Endothelial cell of umbilical vein (primary cell): ENCODE data around the gene LEP. TPM values are rescaled to one million over a fixed set of nuclear protein-coding genes. Genes with fewer than 3 reads are reported as not detected.

ENCODE experiments used
- BruUV-seq: library from RNA; stranded (reverse); fragments of 400-500 nt; replicated peaks from 2 replicates; lab custom pipeline; 2021; lab: Mats Ljungman, UMichigan
- CTCF ChIA-PET: fragments of 300-600, 350-600 bp; sonication (Branson Sonifier 250); formaldehyde crosslinking; loops from one replicate; lab custom pipeline; 2021; ENCODE audit warnings: antibody characterized with exemption, inconsistent platforms; lab: Charles Lee
- POLR2A ChIA-PET: fragments of 300-600, 350-600 bp; sonication (Branson Sonifier 250); formaldehyde crosslinking; loops from one replicate; lab custom pipeline; 2021; ENCODE audit warnings: antibody characterized with exemption, inconsistent platforms; lab: Charles Lee
- DNase-seq: peaks from one replicate; pipeline ENCODE4 v3.0.0-alpha.2; 2011; ENCODE audit warnings: low read depth, low spot score
- FAIRE-seq: peaks from 2 replicates; lab custom pipeline; 2011; peaks lifted over from hg19 to GRCh38; lab: Jason Lieb, UNC
- H2AFZ ChIP-seq: 2 replicates; pipeline ENCODE4 v1.6.0; 2012; ENCODE audit warnings: low read depth, low read length, control low read depth, inconsistent platforms
- H3K27ac ChIP-seq: 2 replicates; pipeline ENCODE4 v1.5.1; 2011; ENCODE audit warnings: low read depth, mild to moderate bottlenecking, control low read depth, low read length, moderate library complexity; ENCODE audit not compliant: insufficient read depth
- H3K27me3 ChIP-seq, 2 experiments: 2 replicates each; pipeline versions ENCODE4 v1.6.0 to v1.6.1; 2011; ENCODE audit warnings: low read length in 2 of 2, mixed read lengths in 1 of 2; ENCODE audit not compliant: control insufficient read depth in 2 of 2, insufficient read depth in 2 of 2
- H3K36me3 ChIP-seq, 2 experiments: 2 replicates in 1 of 2; 3 replicates in 1 of 2; pipeline ENCODE4 v1.5.1; 2011; ENCODE audit warnings: low read length in 2 of 2, mild to moderate bottlenecking in 1 of 2, moderate library complexity in 1 of 2; ENCODE audit not compliant: control insufficient read depth in 2 of 2, insufficient read depth in 2 of 2; ENCODE audit errors: extremely low read depth in 1 of 2
- H3K4me1 ChIP-seq: 3 replicates; pipeline ENCODE4 v1.5.1; 2011; ENCODE audit warnings: mild to moderate bottlenecking, low read length; ENCODE audit not compliant: control insufficient read depth, insufficient read depth; ENCODE audit errors: extremely low read depth
- H3K4me2 ChIP-seq: 2 replicates; pipeline ENCODE4 v1.6.1; 2011; ENCODE audit warnings: low read length, control low read depth, mixed read lengths; ENCODE audit not compliant: insufficient read depth
- H3K4me3 ChIP-seq, 3 experiments: fragments of 200-600 bp in 1 of 3; sonication (generic), shearing (Covaris generic) in 1 of 3; replicated peaks in 1 of 3; 2 replicates each; pipeline ENCODE4 v1.5.1; 2011 to 2016; ENCODE audit warnings: control low read depth in 3 of 3, low read length in 3 of 3, mild to moderate bottlenecking in 2 of 3, inconsistent platforms in 1 of 3, low read depth in 1 of 3, moderate library complexity in 1 of 3; ENCODE audit not compliant: insufficient read depth in 1 of 3
- H3K79me2 ChIP-seq: 2 replicates; pipeline ENCODE4 v1.6.0; 2012; ENCODE audit warnings: low read length, inconsistent platforms; ENCODE audit not compliant: control insufficient read depth, insufficient read depth
- H3K9ac ChIP-seq: replicated peaks from 2 replicates; pipeline ENCODE3; 2011; ENCODE audit warnings: low read length, control low read depth; ENCODE audit not compliant: insufficient read depth; ENCODE audit errors: extremely low read depth
- H3K9me1 ChIP-seq: replicated peaks from 3 replicates; pipeline ENCODE4 v1.6.0; 2011; ENCODE audit warnings: mild to moderate bottlenecking, low read length; ENCODE audit not compliant: control insufficient read depth, insufficient read depth; ENCODE audit errors: extremely low read depth
- H3K9me3 ChIP-seq: replicated peaks from 2 replicates; pipeline ENCODE4 v1.5.1; 2012; ENCODE audit warnings: low read length, inconsistent platforms; ENCODE audit not compliant: control insufficient read depth, insufficient read depth
- H4K20me1 ChIP-seq: replicated peaks from 2 replicates; pipeline ENCODE3; 2011; ENCODE audit warnings: mild to moderate bottlenecking, low read length; ENCODE audit not compliant: control insufficient read depth, insufficient read depth; ENCODE audit errors: extremely low read depth
- FOS ChIP-seq: IDR thresholded peaks from 2 replicates; pipeline ENCODE4 v1.6.1; 2011; ENCODE audit warnings: mild to moderate bottlenecking, low read length, moderate library complexity, borderline replicate concordance; ENCODE audit not compliant: insufficient read depth
- GATA2 ChIP-seq: IDR thresholded peaks from 2 replicates; pipeline ENCODE4 v1.7.0; 2011; ENCODE audit warnings: low read depth, mild to moderate bottlenecking, moderate library complexity, mixed read lengths, low read length; ENCODE audit not compliant: insufficient read length, insufficient read depth
- JUN ChIP-seq: IDR thresholded peaks from 2 replicates; pipeline ENCODE4 v1.6.1; 2011; ENCODE audit warnings: borderline replicate concordance, low read depth; ENCODE audit not compliant: insufficient read length, insufficient read depth
- MYC ChIP-seq: IDR thresholded peaks from one replicate; pipeline ENCODE4 v1.6.1; 2011; ENCODE audit warnings: mild to moderate bottlenecking, low read depth, low read length
- POLR2A ChIP-seq: IDR thresholded peaks from 2 replicates; pipeline ENCODE4 v1.6.1; 2012; ENCODE audit warnings: low read depth, mild to moderate bottlenecking, control low read depth, low read length
- POLR2AphosphoS5 ChIP-seq: IDR thresholded peaks from 2 replicates; pipeline ENCODE4 v1.6.1; 2012; ENCODE audit warnings: low read depth, mild to moderate bottlenecking, control low read depth, low read length, moderate library complexity; ENCODE audit not compliant: insufficient read depth
- dilution Hi-C: fragments of 300-500 bp; cut with MboI; formaldehyde crosslinking; loops from one replicate; pipeline ENCODE4 v1.15.0; 2019; ENCODE audit warnings: low sequenced_read_pairs; ENCODE audit not compliant: extremely low pct_ligation_motif_present
- intact Hi-C: fragments of 100-400 bp; cut with micrococcal nuclease; formaldehyde crosslinking; loops from one replicate; pipeline ENCODE4 v1.10.0; 2022
- polyA plus RNA-seq, 4 experiments: library from polyadenylated mRNA; depleted of rRNA in 3 of 4; stranded (reverse) in 3 of 4; unstranded in 1 of 4; fragments of >200 nt; gene quantifications; 2 replicates each; pipeline versions ENCODE4 v1.2.1 to v1.2.3, GENCODE V29; 2011 to 2012; ENCODE audit warnings: missing spikeins in 1 of 4
- total RNA-seq: library from RNA; stranded (reverse); gene quantifications from 2 replicates; pipeline ENCODE4 v1.2.3, GENCODE V29; 2021
- TF ChIP-seq, protein P1 (sequence below): IDR thresholded peaks from 2 replicates; pipeline ENCODE4 v1.6.1; 2011; ENCODE audit not compliant: insufficient read depth, insufficient read length
- TF ChIP-seq, protein P2 (sequence below), 2 donors: IDR thresholded peaks; 1 replicate in 1 of 2; 2 replicates in 1 of 2; pipeline ENCODE4 v1.5.1; 2011; ENCODE audit warnings: low read length in 2 of 2, mild to moderate bottlenecking in 2 of 2, moderate library complexity in 2 of 2, control low read depth in 1 of 2, inconsistent platforms in 1 of 2, low read depth in 1 of 2; ENCODE audit not compliant: insufficient read depth in 1 of 2; ENCODE audit errors: extremely low read depth in 1 of 2

LEP gene
- total and polyA plus RNA-seq, 2 donors (not counting 3 experiments of a cell fraction or from before 2014, with no cell fraction given) = not detected

DNA sequence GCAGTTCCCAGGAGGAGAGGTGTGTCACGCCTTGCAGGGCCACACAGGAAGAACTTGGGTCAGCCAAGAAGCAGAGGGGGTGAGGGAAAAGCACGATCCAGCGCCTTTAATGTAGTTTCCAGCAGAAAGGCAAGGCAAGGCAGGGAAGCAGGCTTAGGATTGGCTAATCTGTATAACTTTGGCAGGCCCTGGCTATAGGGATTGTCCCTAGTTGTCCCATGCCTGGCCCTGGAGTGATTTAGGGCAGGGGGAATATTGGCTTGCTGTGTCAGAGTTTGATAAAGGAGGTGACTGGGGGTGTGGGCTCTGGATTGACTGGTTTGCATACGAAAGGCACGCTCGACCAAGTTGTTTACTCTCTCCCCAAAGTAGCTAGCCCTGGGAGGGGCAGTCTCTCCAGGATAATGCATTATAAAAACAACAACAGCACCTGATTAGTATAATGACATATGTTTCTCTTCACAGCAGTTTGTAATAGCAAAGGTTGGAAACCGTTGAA is 58.1 kb downstream of the LEP start:
- H3K9ac ChIP-seq = no peak overlapping the region
- H3K36me3 ChIP-seq = peaks cover 0 to 2% of the 10 kb centered on the region in 2 experiments
- dilution Hi-C loops (no loop called here), intact Hi-C loops (no loop called here)
- H3K4me1 ChIP-seq = no peaks in the 10 kb centered on the region
- no peak overlapping the region for H3K27ac ChIP-seq
- H3K4me2 ChIP-seq = no peak overlapping the region
- H2AFZ ChIP-seq = no peak overlapping the region
- FAIRE-seq (no peak), DNase-seq (no peak)
- no peak for TF ChIP-seq POLR2AphosphoS5
- no peak for TF ChIP-seq MYC
- TF ChIP-seq, protein P1, sequence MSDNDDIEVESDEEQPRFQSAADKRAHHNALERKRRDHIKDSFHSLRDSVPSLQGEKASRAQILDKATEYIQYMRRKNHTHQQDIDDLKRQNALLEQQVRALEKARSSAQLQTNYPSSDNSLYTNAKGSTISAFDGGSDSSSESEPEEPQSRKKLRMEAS = no peak
- TF ChIP-seq FOS = no peak
- TF ChIP-seq GATA2 = no peak
- no peak for TF ChIP-seq JUN
- no peak for TF ChIP-seq POLR2A
- TF ChIP-seq, protein P2, sequence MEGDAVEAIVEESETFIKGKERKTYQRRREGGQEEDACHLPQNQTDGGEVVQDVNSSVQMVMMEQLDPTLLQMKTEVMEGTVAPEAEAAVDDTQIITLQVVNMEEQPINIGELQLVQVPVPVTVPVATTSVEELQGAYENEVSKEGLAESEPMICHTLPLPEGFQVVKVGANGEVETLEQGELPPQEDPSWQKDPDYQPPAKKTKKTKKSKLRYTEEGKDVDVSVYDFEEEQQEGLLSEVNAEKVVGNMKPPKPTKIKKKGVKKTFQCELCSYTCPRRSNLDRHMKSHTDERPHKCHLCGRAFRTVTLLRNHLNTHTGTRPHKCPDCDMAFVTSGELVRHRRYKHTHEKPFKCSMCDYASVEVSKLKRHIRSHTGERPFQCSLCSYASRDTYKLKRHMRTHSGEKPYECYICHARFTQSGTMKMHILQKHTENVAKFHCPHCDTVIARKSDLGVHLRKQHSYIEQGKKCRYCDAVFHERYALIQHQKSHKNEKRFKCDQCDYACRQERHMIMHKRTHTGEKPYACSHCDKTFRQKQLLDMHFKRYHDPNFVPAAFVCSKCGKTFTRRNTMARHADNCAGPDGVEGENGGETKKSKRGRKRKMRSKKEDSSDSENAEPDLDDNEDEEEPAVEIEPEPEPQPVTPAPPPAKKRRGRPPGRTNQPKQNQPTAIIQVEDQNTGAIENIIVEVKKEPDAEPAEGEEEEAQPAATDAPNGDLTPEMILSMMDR (IDR thresholded peaks at IDR 0.05; ENCODE audit: extremely low read depth in 1 of 2, insufficient read depth in 1 of 2, low read depth in 1 of 2, low read length in 2 of 2) = no peak
- no peaks in the 10 kb centered on the region for H3K9me3 ChIP-seq
- ChIA-PET POLR2A (no interaction called here), CTCF (no interaction called here)
- H3K9me1 ChIP-seq = no peaks in the 10 kb centered on the region
- BruUV-seq = no TSS peak
- no peaks in the 10 kb centered on the region for H3K79me2 ChIP-seq
- H4K20me1 ChIP-seq = no peaks in the 10 kb centered on the region
- H3K4me3 ChIP-seq = no peak overlapping the region
- no peaks in the 10 kb centered on the region for H3K27me3 ChIP-seq
